Cerebellar nuclear complex (tissue), 1 donor: ENCODE measurements around the gene BIK.

Experiments
- DNase-seq, 2 experiments: peaks; one replicate each; lab custom pipeline; 2025; lab: John Stamatoyannopoulos, UW

Gene BIK

DNA sequence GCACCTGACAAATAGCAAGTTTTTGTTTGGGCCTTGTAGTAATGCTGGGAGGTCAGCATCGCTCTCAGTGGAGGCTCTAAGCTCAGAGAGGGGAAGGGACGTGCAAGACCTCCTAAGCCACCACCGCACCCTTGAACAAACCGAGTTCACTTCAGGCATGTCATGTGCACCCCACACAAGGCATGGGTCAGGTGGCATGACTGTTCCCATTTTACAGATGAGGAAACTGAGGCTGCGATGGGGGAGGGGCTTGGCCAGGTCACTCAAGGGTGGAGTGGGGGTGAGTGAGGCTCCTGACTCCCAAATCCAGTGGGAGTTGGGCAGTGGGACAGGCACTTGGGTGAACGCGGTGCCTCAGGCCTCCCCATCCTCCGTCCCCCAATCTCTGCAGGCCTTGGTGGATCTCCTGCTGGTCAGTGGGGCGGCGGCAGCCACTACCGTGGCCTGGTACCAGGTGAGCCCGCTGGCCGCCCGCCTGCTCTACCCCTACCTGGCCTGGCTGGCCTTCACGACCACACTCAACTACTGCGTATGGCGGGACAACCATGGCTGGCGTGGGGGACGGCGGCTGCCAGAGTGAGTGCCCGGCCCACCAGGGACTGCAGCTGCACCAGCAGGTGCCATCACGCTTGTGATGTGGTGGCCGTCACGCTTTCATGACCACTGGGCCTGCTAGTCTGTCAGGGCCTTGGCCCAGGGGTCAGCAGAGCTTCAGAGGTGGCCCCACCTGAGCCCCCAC is 52.0 kb downstream of the BIK start:
- no peak for DNase-seq

DNA sequence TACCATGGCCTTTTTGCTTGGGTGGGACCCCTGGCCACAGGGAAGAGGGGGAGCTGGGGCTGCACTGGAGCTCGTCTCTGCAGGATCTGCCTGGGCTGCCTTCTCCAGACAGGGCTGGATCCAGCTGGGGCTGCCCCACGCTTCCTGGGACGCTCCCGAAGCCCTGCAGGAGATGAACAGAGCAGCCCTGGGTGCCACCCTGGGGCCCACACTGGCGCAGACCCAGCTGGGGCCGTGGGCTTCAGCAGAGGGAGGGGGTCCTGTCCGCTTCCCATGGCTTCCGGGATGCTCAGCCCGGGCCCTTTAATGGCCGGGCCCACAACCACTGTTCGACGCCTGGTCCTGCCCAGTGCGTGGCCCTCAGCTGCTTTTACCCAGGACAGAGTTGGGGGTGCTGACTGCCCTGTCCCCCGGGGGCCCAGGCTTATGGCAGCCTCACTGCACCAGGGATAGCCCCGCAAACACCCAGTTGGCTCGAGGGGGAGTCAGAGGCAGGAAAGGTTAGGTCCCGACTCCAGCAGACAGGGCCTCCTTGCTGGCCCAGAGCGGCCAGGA is 52.8 kb downstream of the BIK start:
- DNase-seq, result no peak

DNA sequence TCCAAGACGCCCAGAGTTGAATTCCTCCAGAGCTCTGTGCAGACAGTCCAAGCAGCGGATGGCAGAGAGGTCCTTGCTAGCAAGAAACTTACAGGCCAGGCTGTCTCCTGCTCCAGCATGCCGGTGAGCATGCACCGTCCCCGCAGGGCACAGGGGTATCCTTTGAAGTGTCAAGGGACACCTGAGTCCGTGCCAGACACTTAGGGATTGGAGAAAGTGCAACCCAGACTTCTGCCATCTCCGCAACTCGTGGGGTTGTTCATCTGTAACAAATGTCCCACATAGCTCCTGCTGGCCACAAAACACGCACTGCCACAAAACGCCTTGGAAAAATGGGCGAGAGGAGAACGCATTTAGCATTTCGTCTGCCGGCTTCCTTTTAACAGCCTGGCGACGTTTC is 54.1 kb downstream of the BIK start:
- DNase-seq, result no peak

DNA sequence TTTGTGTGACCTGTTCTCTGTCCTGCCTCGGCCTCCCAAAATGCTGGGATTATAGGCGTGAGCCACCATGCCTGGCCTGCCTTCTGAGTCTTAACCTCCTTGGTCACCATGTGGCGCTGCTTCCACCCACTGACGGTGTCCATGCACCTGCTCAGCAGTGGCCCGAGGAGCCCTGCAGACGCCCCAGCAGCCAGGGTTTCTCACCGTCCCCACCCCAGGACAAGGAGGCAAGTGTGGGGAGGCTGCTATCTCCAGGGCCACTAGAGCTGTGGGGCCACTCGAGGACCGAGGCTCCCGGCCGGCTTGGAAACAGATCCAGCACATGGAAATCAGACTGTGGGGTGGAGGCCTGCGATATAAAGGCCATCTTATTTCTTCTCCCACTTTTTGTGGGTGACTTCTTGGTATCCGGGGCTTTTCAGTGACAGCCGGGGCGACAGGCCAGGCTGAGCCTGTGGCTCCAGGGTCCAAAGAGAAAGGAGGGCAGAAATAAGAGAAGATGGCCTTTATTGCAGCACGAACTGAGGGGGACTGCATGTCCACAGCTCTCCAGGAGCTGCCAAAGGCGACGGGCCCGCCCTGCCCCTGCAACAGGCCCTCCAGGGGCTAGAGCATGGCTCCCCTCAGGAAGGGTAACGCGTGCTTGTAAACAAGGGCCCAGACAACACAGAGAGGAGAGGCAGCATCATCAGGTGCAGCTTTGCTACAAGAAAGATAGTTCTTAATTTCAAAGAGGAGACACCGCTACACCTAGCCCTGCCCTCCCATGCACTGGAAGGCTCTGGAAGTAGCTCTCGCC is 55.8 kb downstream of the BIK start:
- DNase-seq, result no peak

DNA sequence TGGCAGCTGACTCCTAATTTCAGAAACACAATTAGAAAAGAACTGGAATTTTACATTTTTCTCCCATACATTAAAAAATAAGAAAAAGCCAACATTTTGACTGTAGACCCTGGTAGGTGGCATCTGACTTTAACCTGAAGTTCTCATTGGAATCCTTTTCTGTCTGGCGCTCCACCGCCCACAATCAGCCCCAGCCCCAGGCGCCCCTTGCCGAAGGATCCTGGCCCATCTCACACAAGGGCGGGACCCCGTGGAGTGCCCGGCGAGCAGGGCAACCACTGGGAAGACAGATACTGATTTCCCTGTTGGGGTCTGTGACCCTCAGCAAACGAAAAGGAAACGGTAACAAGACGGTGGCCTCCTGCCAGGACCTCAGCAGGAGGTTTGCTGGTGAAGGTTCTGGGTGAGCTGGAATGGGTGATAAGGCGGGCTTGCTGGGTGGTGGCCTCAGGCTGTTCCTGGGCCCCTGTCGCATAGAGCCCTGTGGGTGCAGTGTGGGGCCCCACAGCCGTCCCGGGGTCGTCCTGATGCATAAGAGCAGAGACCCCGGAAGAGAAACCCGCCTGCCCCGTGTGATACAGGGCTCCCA is 56.5 kb downstream of the BIK start:
- no peak for DNase-seq

DNA sequence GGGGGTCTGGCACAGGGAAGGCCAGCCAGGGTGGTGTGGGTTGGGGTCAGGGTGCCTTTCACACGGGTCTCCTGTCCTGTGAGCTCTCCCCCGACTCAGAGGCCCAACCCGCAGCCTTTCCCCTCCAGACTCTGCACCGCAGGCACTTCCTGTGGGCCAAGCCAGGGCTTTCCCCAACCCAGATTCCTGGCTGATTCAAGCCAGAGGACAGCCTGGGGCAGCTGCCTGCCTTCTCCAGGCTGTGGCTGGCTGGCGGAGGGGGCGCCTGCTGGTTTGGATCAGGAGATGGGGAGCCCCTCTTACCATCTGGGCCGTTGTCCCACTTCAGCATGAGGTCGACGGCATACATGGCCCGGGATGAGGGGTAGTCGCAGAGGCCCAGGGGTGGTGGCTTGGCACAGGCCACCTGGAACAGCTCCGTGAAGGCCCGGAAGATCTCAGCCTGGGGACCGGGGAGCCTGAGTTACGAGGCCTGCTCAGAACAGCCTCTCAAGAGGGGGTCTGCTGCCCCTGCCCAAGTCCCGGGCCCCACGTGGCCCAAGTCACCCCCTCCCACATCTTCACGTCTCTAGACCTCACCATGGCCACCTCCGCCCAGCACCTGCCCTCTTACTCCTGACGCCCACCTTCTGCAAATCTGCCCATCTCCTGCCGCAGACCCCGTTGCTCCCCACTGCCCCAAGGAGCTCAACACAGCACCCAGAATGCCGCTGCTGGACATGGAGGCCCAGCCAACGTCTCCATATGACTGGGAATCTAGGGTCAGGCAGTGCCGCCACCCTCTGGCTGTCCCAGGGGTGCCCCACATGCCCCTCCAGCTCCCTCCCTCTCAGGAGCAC is 58.1 kb downstream of the BIK start:
- DNase-seq, result no peak

DNA sequence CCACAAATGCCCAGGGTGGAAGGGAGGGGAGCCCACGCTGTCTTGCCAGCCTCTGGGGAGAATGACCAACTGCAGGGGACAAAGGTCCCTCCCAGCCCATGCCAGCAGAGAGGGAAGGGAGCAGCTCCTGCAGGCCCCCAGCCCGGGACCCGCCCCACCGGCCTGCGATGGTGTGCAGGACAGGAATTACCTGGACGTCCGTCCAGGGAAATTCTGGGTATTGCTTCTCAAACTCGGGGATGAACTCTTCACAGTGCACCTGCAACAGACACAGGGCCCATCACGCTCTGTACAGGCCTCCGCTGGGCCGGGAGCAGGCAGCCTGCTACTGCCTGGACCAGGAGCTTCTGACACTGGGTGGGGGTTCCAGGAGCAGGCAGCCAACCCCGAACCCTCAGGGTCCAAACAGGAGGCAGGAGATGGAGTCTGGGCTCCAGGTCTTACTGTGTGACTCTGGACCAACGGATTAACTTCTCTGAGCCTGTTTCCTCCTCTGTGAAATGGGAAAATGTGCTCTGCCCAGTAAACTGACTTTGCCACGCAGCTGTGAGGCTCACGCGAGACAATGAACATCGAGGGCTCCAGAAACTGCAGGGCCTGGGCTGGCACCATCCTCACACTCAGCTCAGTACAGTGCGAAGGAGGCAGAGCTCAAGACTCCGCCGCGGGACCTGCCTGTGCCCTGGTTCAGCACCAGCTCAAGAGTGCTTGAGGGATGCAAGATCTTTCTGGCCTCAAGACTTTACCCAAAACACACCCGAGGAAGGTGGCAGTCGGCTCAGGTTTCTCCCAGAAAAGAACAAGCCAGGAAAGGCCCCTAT is 59.0 kb downstream of the BIK start:
- DNase-seq, result no peak

DNA sequence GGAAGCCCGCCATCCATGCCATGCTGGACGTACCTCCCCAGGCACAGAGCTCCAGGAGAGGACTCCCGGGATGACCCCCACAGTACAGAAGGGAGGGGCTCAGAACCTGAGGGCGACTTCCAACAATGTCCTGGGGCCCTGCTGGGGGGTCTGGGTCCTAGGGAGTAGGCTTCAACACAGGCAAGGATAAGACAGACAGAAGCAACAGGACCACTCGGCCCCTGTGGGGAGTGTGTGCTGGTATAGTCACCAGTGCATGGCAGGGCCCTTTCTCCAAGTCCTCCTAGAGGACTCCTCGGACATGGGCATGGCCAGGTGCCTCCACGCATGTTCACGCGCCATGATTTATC is 59.6 kb downstream of the BIK start:
- no peak for DNase-seq

DNA sequence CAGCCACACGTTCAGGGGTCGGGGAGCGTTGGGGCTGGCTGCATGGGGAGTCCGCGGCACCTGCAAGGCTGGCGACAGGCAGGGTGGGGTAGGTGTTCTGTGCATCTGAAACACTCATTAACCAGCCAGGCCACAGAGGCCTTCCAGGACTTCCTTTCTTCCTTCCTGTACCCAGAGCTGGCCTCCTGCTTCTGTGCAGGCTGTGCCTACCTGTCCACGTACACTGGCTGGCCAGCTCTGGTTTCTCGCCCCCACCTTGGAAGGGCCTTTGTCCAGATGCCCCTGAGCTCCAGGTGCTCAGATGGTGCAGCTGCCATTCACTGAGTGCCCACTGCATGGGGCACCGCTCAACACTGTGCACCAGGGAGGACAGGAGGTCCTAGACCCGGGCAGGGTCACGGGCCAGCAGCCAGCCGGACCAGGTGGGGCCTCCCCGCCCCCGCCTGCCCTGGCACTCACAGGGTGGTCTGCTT is 60.5 kb downstream of the BIK start:
- no peak for DNase-seq

DNA sequence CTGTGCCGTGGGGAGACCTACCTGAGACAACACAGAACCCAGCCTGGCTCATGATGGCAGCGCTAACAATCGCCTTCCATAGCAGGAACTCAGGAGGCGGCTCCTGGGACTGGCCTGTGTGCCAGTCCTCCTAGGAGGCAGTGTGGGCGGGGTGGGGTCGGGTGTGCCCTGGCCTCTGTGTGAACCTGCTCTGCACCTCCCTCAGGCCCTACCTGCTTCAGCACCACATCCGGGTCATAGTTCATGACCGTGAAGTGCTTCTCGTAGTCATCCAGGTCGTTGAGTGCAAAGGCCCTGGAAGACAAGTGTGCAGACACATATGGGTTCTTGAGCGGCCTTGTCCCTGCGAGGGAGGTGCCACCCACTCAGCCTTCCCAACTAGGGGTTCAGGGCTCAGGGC is 61.1 kb downstream of the BIK start:
- no peak for DNase-seq

DNA sequence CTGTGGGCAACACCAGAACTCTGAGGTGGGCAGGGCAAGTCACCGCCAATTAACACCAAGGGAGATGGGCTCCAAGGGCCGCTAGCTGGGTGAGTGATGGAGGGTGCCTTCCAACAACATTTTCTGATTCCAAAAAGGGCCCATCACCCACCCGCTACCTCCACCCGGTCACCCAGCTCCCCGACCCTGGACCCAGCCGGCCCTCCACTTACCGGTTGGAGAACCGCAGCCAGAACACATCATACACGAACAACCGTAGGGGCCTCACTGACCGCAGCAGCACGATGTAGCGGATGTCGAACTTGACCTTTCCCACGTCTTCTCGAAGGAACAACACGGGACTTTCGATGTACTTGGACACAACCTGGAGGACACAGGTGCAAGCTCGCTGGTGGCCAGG is 61.6 kb downstream of the BIK start:
- DNase-seq, result no peak

DNA sequence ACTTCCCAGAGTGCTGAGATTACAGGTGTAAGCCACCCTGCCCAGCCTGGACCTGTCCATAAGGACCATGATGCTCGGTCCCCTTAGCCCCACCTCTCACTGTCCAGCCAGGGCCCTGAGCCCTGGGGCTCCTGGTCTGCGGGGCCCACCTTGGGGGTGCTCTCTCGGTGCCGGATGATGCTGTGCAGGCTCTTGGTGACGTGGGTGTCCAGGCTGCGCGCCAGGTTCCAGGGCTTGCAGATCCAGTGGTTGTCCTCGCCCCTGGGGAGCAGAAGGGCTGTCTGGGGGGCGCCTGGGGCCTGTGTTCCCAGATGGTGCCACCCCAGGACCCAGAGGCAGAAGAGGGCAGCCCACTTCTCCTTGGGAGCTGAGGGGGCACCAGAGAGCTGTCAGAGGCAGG is 63.0 kb downstream of the BIK start:
- no peak for DNase-seq

DNA sequence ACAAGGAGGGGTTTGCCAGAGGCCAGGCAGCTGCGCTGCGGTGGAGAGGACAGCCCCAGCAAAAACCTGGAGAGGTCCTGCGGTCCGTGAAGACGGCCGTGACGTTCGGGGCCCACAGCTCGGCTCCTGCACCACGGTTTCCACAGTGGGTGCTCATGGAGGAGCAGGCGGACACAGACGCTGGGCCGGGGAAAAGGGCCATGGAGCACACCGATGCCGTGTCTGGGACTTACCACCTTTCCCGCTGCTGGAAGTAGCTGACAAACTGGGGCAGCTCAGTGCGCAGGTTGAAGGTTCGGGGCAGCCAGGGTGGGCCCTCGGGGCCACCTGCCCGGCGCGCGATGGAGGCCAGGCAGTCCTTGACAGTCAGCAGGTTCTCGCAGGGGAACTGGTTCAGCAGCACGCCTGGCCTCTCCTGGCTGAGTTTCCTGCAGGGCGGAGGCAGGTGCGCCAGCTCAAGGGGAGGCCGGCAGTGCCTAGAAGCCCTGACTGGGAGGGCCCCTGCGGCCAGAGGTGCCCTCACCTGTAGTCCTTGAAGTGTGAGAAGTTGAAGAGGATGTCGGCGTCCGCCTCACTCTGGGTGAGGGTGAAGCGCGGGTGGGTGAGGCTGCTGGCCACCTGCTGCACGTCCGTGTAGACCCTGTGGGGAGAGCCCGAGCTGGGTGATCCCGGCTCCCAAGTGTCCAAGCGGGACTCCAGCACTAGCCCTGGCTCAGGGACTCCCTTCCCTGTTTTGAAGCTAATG is 63.6 kb downstream of the BIK start:
- no peak for DNase-seq

DNA sequence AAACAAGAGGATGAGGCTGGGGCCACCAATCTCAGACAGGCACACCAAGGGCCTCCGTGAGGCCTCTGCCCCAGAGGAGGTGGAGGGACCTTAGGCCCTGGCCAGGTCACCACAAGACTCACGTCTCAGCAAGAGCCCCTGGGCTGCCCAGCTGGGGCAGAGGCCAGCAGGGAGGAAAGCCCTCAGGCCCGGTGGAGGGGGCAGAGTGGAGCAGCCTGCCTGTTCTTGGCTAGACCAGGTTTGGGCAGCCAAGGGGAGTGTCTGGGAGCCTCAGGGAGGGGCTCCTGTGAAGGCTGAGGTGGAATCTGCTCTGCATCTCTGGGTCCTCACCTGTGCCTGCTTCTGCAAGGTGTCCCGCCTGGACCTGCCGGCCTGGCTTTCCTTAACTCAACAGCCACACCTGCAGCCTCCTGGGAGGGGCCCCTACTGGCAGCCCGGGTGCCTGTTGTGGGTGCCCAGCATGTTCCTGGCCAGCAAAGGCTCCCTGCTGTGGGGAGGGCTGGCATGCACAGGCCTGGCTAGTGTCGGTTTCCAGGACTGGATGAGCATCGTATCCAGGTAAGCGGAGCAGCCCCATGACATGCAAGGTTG is 64.5 kb downstream of the BIK start:
- no peak for DNase-seq

DNA sequence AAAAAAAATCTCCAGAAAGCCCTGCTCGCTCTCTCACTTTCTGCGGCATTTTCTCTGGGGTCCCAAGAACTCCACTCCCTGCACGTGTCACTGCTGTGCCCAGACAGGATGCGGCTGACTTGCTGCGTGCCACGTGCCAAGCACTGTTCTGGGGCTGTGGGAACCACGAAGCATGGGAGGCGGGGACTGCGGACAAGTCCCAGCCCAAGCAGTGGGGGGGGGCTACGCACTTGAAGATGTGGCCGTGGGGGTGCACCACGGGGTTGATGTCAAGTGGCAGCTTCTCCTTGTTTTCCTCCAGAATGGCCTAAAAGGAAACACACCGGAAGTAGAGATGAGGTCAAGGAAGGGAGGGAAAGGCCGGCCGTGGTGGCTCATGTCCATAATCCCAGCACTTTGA is 65.5 kb downstream of the BIK start:
- DNase-seq, result no peak

DNA sequence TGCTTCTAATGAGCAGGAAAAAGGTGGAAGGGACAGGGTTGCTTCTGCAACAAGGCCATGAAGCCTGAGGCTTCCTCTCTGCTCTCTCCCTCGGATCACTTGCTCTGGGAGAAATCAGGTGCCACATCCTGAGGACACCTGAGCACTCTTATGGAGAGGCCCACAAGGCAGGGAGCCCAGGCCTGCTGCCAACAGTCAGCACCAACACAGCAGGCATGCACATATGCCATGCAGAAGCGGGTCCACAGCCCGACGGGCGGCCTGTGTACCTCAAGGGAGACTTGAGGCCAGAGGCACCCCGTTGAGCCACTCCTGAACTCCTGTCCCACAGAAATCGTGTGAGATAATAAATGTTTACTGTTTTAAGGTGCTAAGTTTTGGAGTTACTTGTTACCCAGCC is 66.9 kb downstream of the BIK start:
- no peak for DNase-seq
